ENCODE measurements around the gene RRP1B. TPM values are rescaled to one million over a fixed set of nuclear protein-coding genes. Genes with fewer than 3 reads are reported as not detected.

Gene RRP1B
- total and polyA plus RNA-seq, 4 donors = 7.3 to 12.6 (median 8.4) TPM

GRCh38 chr21:43721206-43721605, 61.8 kb downstream of the RRP1B start:
- no peak overlapping the region for H3K9ac ChIP-seq (ENCODE audit: low read depth in 1 of 2, low read length in 2 of 2)

GRCh38 chr21:43721939-43722338, 62.6 kb downstream of the RRP1B start:
- TF ChIP-seq MAX (IDR thresholded peaks at IDR 0.05) = no peak
- no peak for TF ChIP-seq RXRA (IDR thresholded peaks at IDR 0.05)
- no peak overlapping the region for H3K4me3 ChIP-seq (ENCODE audit: low read depth in 1 of 3, low read length in 3 of 3)
- H3K36me3 ChIP-seq (ENCODE audit: control insufficient read depth in 4 of 4, insufficient read depth in 3 of 4, low read depth in 1 of 4, low read length in 3 of 4) = peaks cover 0 to 4% (median 0%) of the 10 kb centered on the region in 4 donors
- H3K4me1 ChIP-seq (ENCODE audit: control insufficient read depth in 4 of 4, insufficient read depth in 4 of 4, low read length in 3 of 4) = peaks cover 20 to 43% (median 31%) of the 10 kb centered on the region in 4 donors
- WGBS = 86% methylated on average over 3 of the region's 3 CpGs
- H3K9me3 ChIP-seq (ENCODE audit: control insufficient read depth in 4 of 4, low read length in 3 of 4) = no peaks in the 10 kb centered on the region
- DNase-seq (ENCODE audit: low spot score) = no peak
- no peaks in the 10 kb centered on the region for H3K27me3 ChIP-seq (ENCODE audit: control insufficient read depth in 4 of 4, insufficient read depth in 4 of 4, low read length in 3 of 4)
- no peak overlapping the region for H3K27ac ChIP-seq (ENCODE audit: low read depth in 1 of 2, low read length in 2 of 2)
- no peak overlapping the region for H3K9ac ChIP-seq (ENCODE audit: low read depth in 1 of 2, low read length in 2 of 2)

More at GRCh38 chr21:43721206-43721605, 61.8 kb downstream of the RRP1B start:
- 96% methylated on average over 4 of the region's 4 CpGs for WGBS
- H3K9me3 ChIP-seq (ENCODE audit: control insufficient read depth in 4 of 4, low read length in 3 of 4) = no peaks in the 10 kb centered on the region
- H3K27ac ChIP-seq (ENCODE audit: low read depth in 1 of 2, low read length in 2 of 2) = no peak overlapping the region
- no peaks in the 10 kb centered on the region for H3K27me3 ChIP-seq (ENCODE audit: control insufficient read depth in 4 of 4, insufficient read depth in 4 of 4, low read length in 3 of 4)
- DNase-seq (ENCODE audit: low spot score) = no peak
- peaks cover 15 to 35% (median 24%) of the 10 kb centered on the region in 4 donors for H3K4me1 ChIP-seq (ENCODE audit: control insufficient read depth in 4 of 4, insufficient read depth in 4 of 4, low read length in 3 of 4)
- H3K4me3 ChIP-seq (ENCODE audit: low read depth in 1 of 3, low read length in 3 of 3) = no peak overlapping the region
- peaks cover 0 to 4% (median 0%) of the 10 kb centered on the region in 4 donors for H3K36me3 ChIP-seq (ENCODE audit: control insufficient read depth in 4 of 4, insufficient read depth in 3 of 4, low read depth in 1 of 4, low read length in 3 of 4)
- TF ChIP-seq TAF1 (conservative IDR thresholded peaks at IDR 0.05) (no peak), MAX (IDR thresholded peaks at IDR 0.05) (no peak), RXRA (IDR thresholded peaks at IDR 0.05) (no peak), FOXA1 (IDR thresholded peaks at IDR 0.05) (no peak), FOXA2 (IDR thresholded peaks at IDR 0.05) (no peak), GABPA (IDR thresholded peaks at IDR 0.05 in 1 of 2, conservative IDR thresholded peaks at IDR 0.05 in 1 of 2) (no peak), HNF4A (conservative IDR thresholded peaks at IDR 0.05) (no peak), ZBTB33 (IDR thresholded peaks at IDR 0.05) (no peak)

DNA sequence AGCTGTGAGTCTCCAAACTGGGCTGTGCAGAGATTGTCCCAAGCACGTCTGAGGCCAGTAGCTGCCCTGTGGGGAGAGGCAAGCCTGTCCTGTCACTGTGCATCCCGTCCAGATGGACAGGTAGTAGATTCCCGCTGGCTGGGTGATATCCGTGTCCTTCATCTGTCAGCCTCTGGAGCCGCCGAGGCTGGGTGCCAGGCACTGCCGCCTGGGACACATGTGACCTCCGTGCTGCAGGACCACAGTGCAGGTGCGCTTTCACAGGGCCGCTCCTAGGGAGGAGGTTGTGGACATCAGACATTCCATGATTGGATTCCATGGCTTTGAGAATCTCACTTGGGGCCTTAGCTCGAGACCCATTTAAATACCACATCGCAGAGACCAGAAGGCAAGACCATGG, 64.3 kb downstream of the RRP1B start:
- DNase-seq (ENCODE audit: low spot score) = no peak
- TF ChIP-seq NR2F2 (IDR thresholded peaks at IDR 0.05) = no peak
- TF ChIP-seq RXRA (IDR thresholded peaks at IDR 0.05) = no peak
- TF ChIP-seq FOXA2 (IDR thresholded peaks at IDR 0.05) = no peak
- no peak for TF ChIP-seq REST (IDR thresholded peaks at IDR 0.05)
- TF ChIP-seq TAF1 (conservative IDR thresholded peaks at IDR 0.05) = no peak
- Histone ChIP-seq H3K4me3 (ENCODE audit: low read depth in 1 of 3, low read length in 3 of 3) (no peak overlapping the region), H3K4me1 (ENCODE audit: control insufficient read depth in 4 of 4, insufficient read depth in 4 of 4, low read length in 3 of 4) (peaks cover 22 to 58% (median 43%) of the 10 kb centered on the region in 4 donors), H3K36me3 (ENCODE audit: control insufficient read depth in 4 of 4, insufficient read depth in 3 of 4, low read depth in 1 of 4, low read length in 3 of 4) (peaks cover 0 to 4% (median 0%) of the 10 kb centered on the region in 4 donors), H3K27me3 (ENCODE audit: control insufficient read depth in 4 of 4, insufficient read depth in 4 of 4, low read length in 3 of 4) (no peaks in the 10 kb centered on the region), H3K9me3 (ENCODE audit: control insufficient read depth in 4 of 4, low read length in 3 of 4) (no peaks in the 10 kb centered on the region), H3K9ac (ENCODE audit: low read depth in 1 of 2, low read length in 2 of 2) (no peak overlapping the region), H3K27ac (ENCODE audit: low read depth in 1 of 2, low read length in 2 of 2) (no peak overlapping the region)
- WGBS = 71% methylated on average over 12 of the region's 12 CpGs

Data from liver (tissue), 9 donors.